GM13976 (cell line): Measurements from ENCODE around the gene CDKL1.

Source experiments
- DNase-seq: peaks from one replicate; pipeline ENCODE4 v3.0.0; 2012; ENCODE audit warnings: low spot score
- in situ Hi-C: fragments of 300-500 bp; cut with MboI; formaldehyde crosslinking; loops from one replicate; pipeline ENCODE4 v1.12.0; 2022; ENCODE audit warnings: low sequenced_read_pairs, mixed read lengths, inconsistent platforms; ENCODE audit not compliant: unreplicated experiment
- TF ChIP-seq, protein P1 (sequence below): IDR thresholded peaks from 2 replicates; pipeline ENCODE4 v1.5.1; 2012; ENCODE audit warnings: borderline replicate concordance, mild to moderate bottlenecking; ENCODE audit not compliant: insufficient read depth; ENCODE audit errors: extremely low read depth, missing control alignments, control extremely low read depth

CDKL1 gene

DNA sequence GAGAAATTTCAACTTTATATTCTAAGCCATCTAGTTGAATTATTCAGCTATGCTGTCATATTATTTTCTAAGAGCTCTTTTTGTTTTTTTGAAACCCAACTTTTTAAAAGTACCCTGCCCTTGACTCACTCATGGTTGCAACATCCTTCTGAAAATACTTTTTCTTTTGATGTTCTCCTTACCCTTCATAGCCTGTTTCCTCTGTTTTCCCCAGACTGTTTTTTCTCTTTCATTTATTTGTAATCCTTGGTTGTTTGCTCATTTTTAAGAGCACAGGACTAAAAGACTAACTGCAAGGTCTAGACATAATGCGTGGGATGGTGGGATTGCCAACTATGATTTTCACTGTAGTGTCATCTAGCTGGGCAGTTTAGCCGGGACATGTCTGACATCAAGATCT is 21.2 kb upstream of the CDKL1 start:
- TF ChIP-seq, protein P1, sequence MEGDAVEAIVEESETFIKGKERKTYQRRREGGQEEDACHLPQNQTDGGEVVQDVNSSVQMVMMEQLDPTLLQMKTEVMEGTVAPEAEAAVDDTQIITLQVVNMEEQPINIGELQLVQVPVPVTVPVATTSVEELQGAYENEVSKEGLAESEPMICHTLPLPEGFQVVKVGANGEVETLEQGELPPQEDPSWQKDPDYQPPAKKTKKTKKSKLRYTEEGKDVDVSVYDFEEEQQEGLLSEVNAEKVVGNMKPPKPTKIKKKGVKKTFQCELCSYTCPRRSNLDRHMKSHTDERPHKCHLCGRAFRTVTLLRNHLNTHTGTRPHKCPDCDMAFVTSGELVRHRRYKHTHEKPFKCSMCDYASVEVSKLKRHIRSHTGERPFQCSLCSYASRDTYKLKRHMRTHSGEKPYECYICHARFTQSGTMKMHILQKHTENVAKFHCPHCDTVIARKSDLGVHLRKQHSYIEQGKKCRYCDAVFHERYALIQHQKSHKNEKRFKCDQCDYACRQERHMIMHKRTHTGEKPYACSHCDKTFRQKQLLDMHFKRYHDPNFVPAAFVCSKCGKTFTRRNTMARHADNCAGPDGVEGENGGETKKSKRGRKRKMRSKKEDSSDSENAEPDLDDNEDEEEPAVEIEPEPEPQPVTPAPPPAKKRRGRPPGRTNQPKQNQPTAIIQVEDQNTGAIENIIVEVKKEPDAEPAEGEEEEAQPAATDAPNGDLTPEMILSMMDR, result no peak
- in situ Hi-C loops, result no loop called here
- DNase-seq, result no peak

DNA sequence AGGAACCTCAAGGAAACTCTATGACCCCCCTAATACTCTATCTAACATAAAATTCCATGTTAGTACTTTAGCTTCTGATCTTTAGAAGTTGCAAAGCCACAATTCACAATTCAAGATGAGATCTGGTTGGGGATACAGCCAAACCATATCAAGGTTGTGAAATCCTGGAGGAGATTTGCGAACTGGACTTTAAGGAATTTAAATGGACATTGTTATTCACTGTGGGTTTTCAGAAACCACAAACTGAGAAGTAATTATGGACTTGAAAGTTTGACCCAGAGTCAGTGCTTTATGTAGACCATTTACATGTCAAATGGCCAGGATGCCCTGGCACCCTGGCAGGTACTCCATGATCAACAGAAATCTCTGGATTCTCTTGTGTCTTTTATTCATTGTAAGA is 14.2 kb upstream of the CDKL1 start:
- in situ Hi-C loops, result no loop called here
- TF ChIP-seq, protein P1, result no peak
- no peak for DNase-seq

DNA sequence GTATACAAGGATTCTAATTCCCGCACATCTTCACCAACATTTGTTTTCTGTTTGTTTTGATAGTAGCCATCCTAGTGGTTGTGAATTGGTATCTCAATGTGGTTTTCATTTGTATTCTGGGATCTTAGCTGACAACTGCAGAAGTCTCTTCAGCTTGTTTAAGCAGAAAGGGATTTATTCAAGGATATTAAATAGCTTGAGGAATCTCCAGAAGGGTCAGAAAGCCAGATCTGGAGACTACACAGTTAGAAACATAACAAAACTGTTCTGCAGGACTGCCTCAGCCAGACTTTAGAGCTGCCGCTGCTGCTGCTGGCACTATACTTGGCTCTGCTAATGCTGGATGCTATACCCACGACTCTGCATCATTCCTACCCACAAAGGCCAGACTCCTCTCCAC is 13.4 kb upstream of the CDKL1 start:
- TF ChIP-seq, protein P1, result no peak
- no peak for DNase-seq
- in situ Hi-C loops, result no loop called here

DNA sequence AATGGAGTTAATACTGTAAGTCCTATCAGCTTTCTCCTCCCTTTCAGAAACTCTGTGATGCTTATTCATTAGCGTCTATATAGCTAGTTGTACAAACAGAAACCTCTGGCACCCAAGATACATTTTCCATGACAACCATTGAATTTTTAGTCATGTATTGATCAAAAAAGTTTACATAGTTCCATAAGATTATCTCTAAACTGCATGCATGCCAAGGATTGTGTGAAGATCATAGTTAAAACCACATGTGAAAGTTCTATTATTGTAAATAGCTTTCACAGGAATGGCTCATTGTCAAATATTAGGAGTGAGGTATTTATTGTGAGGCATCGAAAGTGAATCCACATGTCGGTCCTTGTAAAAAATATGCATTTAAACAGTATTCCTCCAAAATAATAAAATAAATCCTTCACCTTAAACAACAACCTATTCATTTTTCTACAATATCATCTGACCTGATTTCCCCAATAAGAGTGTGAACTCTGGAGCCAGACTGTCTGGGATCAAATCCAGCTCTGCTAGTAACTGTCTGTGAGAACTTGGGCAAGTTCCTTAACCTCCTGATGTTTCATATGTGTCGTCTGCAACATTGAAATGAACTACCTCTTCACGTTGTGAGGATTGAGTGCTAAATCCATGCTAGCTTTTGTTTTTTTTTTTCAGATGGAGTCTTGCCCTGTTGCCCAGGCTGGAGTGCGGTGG is 10.6 kb upstream of the CDKL1 start:
- in situ Hi-C loops, result no loop called here
- no peak for DNase-seq

DNA sequence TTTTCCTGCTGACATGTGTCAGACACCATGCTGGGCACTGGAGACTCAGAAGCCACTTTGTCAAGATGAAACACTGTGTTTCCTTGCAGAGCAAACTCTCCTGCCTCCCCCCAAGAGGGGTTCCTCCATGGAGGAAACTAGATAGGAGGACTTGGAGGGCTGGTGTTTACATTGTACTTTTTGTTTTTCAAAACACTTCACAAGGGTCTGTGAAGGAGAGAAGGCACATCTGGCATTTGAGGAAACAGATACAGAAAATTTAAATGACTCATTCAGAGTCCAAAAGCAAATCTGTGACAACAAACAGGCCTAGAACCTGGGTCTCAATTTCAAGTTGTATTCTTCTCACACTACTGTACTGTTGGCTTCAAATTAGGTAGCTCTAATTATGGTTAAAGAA is 6.7 kb upstream of the CDKL1 start:
- in situ Hi-C loops, result no loop called here
- TF ChIP-seq, protein P1, result no peak
- DNase-seq, result no peak

More for the DNA sequence above, 10.6 kb upstream of the CDKL1 start:
- TF ChIP-seq, protein P1, result no peak

DNA sequence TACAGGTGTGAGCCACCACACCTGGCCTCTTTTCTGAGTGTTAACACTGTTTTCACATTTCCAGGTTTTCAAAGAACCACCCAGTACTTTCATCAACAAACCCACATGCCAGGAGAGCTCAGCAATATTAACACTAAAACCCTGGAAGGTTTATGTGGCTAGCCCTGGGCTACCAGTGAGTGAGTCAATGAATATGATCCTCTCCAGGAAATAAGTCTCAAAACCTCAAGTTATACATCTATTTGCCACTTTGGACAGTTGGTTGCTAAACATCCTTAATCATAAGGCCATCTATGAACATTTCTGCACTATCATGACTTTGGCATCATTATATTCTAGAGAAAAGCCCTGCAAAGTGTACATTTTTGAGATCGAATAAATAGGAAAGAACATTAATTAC is 6.3 kb upstream of the CDKL1 start:
- TF ChIP-seq, protein P1, result no peak
- in situ Hi-C loops, result no loop called here
- DNase-seq, result no peak
